Liver (tissue), 9 donors: ENCODE measurements around the gene HGF. TPM values are rescaled to one million over a fixed set of nuclear protein-coding genes. Genes with fewer than 3 reads are reported as not detected.

Source experiments
- DNase-seq: peaks from one replicate; pipeline ENCODE4 v3.0.0-alpha.2; 2017; ENCODE audit warnings: low spot score
- H3K27ac ChIP-seq, 2 donors: one replicate each; pipeline ENCODE4 v1.7.0; 2013; ENCODE audit warnings: inconsistent platforms in 2 of 2, low read length in 2 of 2, control low read depth in 1 of 2, low read depth in 1 of 2, mild to moderate bottlenecking in 1 of 2
- H3K27me3 ChIP-seq, 4 donors: one replicate each; pipeline versions ENCODE4 v1.6.1 to v1.7.0; 2013; ENCODE audit warnings: low read length in 3 of 4, inconsistent platforms in 1 of 4, mild to moderate bottlenecking in 1 of 4, moderate library complexity in 1 of 4; ENCODE audit not compliant: control insufficient read depth in 4 of 4, insufficient read depth in 4 of 4
- H3K36me3 ChIP-seq, 4 donors: one replicate each; pipeline versions ENCODE4 v1.6.1 to v1.7.0; 2013; ENCODE audit warnings: low read length in 3 of 4, mild to moderate bottlenecking in 3 of 4, low read depth in 1 of 4, moderate library complexity in 1 of 4; ENCODE audit not compliant: control insufficient read depth in 4 of 4, insufficient read depth in 3 of 4
- H3K4me1 ChIP-seq, 4 donors: one replicate each; pipeline versions ENCODE4 v1.6.1 to v1.7.0; 2013; ENCODE audit warnings: low read length in 3 of 4, mild to moderate bottlenecking in 3 of 4, moderate library complexity in 1 of 4; ENCODE audit not compliant: control insufficient read depth in 4 of 4, insufficient read depth in 4 of 4
- H3K4me3 ChIP-seq, 3 donors: one replicate each; pipeline versions ENCODE4 v1.6.1 to v1.7.0; 2013; ENCODE audit warnings: low read length in 3 of 3, control low read depth in 1 of 3, low read depth in 1 of 3, mild to moderate bottlenecking in 1 of 3
- H3K9ac ChIP-seq, 2 donors: one replicate each; pipeline ENCODE4 v1.7.0; 2013; ENCODE audit warnings: low read length in 2 of 2, mild to moderate bottlenecking in 2 of 2, moderate library complexity in 2 of 2, control low read depth in 1 of 2, low read depth in 1 of 2
- H3K9me3 ChIP-seq, 4 donors: one replicate each; pipeline versions ENCODE4 v1.6.1 to v1.7.0; 2013; ENCODE audit warnings: low read length in 3 of 4; ENCODE audit not compliant: control insufficient read depth in 4 of 4
- ATF3 ChIP-seq: IDR thresholded peaks from 2 replicates; pipeline ENCODE4 v1.6.1; 2016; ENCODE audit warnings: antibody characterized with exemption
- CTCF ChIP-seq: fragments of 150-350 bp; IDR thresholded peaks from 2 replicates; pipeline ENCODE4 v1.5.1; 2017; ENCODE audit warnings: improper control_type of control experiment, low read depth, low read length; ENCODE audit not compliant: missing input control
- EGR1 ChIP-seq, 2 donors: IDR thresholded peaks; 2 replicates each; pipeline ENCODE4 v1.6.1; 2016 to 2018; ENCODE audit warnings: antibody characterized with exemption in 2 of 2, low read depth in 2 of 2
- FOXA1 ChIP-seq: IDR thresholded peaks from 2 replicates; pipeline ENCODE4 v1.6.1; 2016; ENCODE audit warnings: antibody characterized with exemption
- FOXA2 ChIP-seq: IDR thresholded peaks from 2 replicates; pipeline ENCODE4 v1.6.1; 2016; ENCODE audit warnings: antibody characterized with exemption
- GABPA ChIP-seq, 2 donors: IDR thresholded peaks in 1 of 2; conservative IDR thresholded peaks in 1 of 2; 2 replicates each; pipeline ENCODE4 v1.6.1; 2016; ENCODE audit warnings: antibody characterized with exemption in 2 of 2, mild to moderate bottlenecking in 1 of 2, moderate library complexity in 1 of 2
- HNF4A ChIP-seq, 2 donors: conservative IDR thresholded peaks; 2 replicates each; pipeline ENCODE4 v1.6.1; 2016; ENCODE audit warnings: antibody characterized with exemption in 2 of 2, mild to moderate bottlenecking in 2 of 2
- HNF4G ChIP-seq: IDR thresholded peaks from 2 replicates; pipeline ENCODE4 v1.6.1; 2016; ENCODE audit warnings: antibody characterized with exemption
- JUND ChIP-seq, 2 donors: IDR thresholded peaks; 2 replicates each; pipeline ENCODE4 v1.6.1; 2016; ENCODE audit warnings: antibody characterized with exemption in 2 of 2
- MAX ChIP-seq: IDR thresholded peaks from 2 replicates; pipeline ENCODE4 v1.6.1; 2016; ENCODE audit warnings: antibody characterized with exemption
- NR2F2 ChIP-seq: IDR thresholded peaks from 2 replicates; pipeline ENCODE4 v1.6.1; 2016; ENCODE audit warnings: antibody characterized with exemption
- RAD21 ChIP-seq, 2 donors: IDR thresholded peaks; 2 replicates each; pipeline ENCODE4 v1.6.1; 2016; ENCODE audit warnings: antibody characterized with exemption in 2 of 2, mild to moderate bottlenecking in 2 of 2
- REST ChIP-seq: IDR thresholded peaks from 2 replicates; pipeline ENCODE4 v1.6.1; 2016; ENCODE audit warnings: antibody characterized with exemption, mild to moderate bottlenecking
- RXRA ChIP-seq, 2 donors: IDR thresholded peaks; 2 replicates each; pipeline ENCODE4 v1.6.1; 2017 to 2018; ENCODE audit warnings: antibody characterized with exemption in 2 of 2, mild to moderate bottlenecking in 1 of 2
- SP1 ChIP-seq: IDR thresholded peaks from 2 replicates; pipeline ENCODE4 v1.6.1; 2018; ENCODE audit warnings: antibody characterized with exemption, mild to moderate bottlenecking
- TAF1 ChIP-seq: conservative IDR thresholded peaks from 2 replicates; pipeline ENCODE4 v1.6.1; 2016; ENCODE audit warnings: antibody characterized with exemption, mild to moderate bottlenecking
- YY1 ChIP-seq: IDR thresholded peaks from 2 replicates; pipeline ENCODE4 v1.6.1; 2016; ENCODE audit warnings: antibody characterized with exemption, mild to moderate bottlenecking
- ZBTB33 ChIP-seq: IDR thresholded peaks from 2 replicates; pipeline ENCODE4 v1.6.1; 2016; ENCODE audit warnings: antibody characterized with exemption
- WGBS: extraction: QIAGEN DNeasy Blood & Tissue Kit; methylation state at CpG from one replicate; pipeline ENCODE4 v1.1.7; 2013; 5-methylcytosine and 5-hydroxymethylcytosine counted together
- polyA plus RNA-seq, 2 donors: library from polyadenylated mRNA; stranded (reverse) in 1 of 2; unstranded in 1 of 2; fragments of 200-250 nt in 1 of 2; fragments of >200 nt in 1 of 2; fragmentation: Nextera tagmentation in 1 of 2; extraction: Ambion mirVana in 1 of 2; gene quantifications; one replicate each; pipeline versions ENCODE4 v1.2.1 to v1.2.3, GENCODE V29; 2013 to 2015
- total RNA-seq, 2 donors: library from RNA; depleted of rRNA; stranded (reverse); fragments of >200 nt; gene quantifications; one replicate each; pipeline ENCODE4 v1.2.3, GENCODE V29; 2014
- donor health status: healthy.
- donor health status: healthy.
- donor health status: healthy.
- donor health status: healthy.
- donor health status: healthy.

The HGF gene
- total and polyA plus RNA-seq, 4 donors = 12.0 to 29.8 (median 15.3) TPM

GRCh38 chr7:81721437-81721836 lies 48.4 kb downstream of the HGF start:
- DNase-seq = no peak
- H3K9me3 ChIP-seq = no peaks in the 10 kb centered on the region
- H3K27me3 ChIP-seq = no peaks in the 10 kb centered on the region
- H3K27ac ChIP-seq = no peak overlapping the region
- H3K4me1 ChIP-seq = no peaks in the 10 kb centered on the region
- WGBS = 69% methylated on average over 2 of the region's 2 CpGs
- no peaks in the 10 kb centered on the region for H3K36me3 ChIP-seq
- H3K4me3 ChIP-seq = no peak overlapping the region
- H3K9ac ChIP-seq = no peak overlapping the region
- TF ChIP-seq CTCF = no peak
- no peak for TF ChIP-seq ZBTB33
- TF ChIP-seq GABPA (IDR thresholded peaks at IDR 0.05 in 1 of 2, conservative IDR thresholded peaks at IDR 0.05 in 1 of 2) = no peak
- no peak for TF ChIP-seq JUND (IDR thresholded peaks at IDR 0.05)
- TF ChIP-seq EGR1 (IDR thresholded peaks at IDR 0.05; ENCODE audit: low read depth in 2 of 2) = no peak
- no peak for TF ChIP-seq YY1
- no peak for TF ChIP-seq FOXA2
- no peak for TF ChIP-seq REST
- no peak for TF ChIP-seq RXRA (IDR thresholded peaks at IDR 0.05)
- TF ChIP-seq HNF4A (conservative IDR thresholded peaks at IDR 0.05) = no peak
- TF ChIP-seq HNF4G = no peak
- no peak for TF ChIP-seq MAX
- TF ChIP-seq ATF3 = no peak
- TF ChIP-seq SP1 = no peak
- TF ChIP-seq NR2F2 = no peak
- no peak for TF ChIP-seq FOXA1
- no peak for TF ChIP-seq RAD21 (IDR thresholded peaks at IDR 0.05)
- TF ChIP-seq TAF1 = no peak

- H3K4me3 ChIP-seq = no peak overlapping the region
- no peaks in the 10 kb centered on the region for H3K4me1 ChIP-seq
- no peak overlapping the region for H3K9ac ChIP-seq
- no peaks in the 10 kb centered on the region for H3K9me3 ChIP-seq
- H3K36me3 ChIP-seq = no peaks in the 10 kb centered on the region
- TF ChIP-seq JUND (IDR thresholded peaks at IDR 0.05) (no peak), GABPA (IDR thresholded peaks at IDR 0.05 in 1 of 2, conservative IDR thresholded peaks at IDR 0.05 in 1 of 2) (no peak), ZBTB33 (no peak), YY1 (no peak), REST (no peak), RXRA (IDR thresholded peaks at IDR 0.05) (no peak)
- H3K27ac ChIP-seq = no peak overlapping the region
- no peak for DNase-seq
- H3K27me3 ChIP-seq = no peaks in the 10 kb centered on the region
Measured at GRCh38 chr7:81719865-81720264, 50.0 kb downstream of the HGF start.
